Measurements from ENCODE around the gene ITGA11. TPM values are rescaled to one million over a fixed set of nuclear protein-coding genes. Genes with fewer than 3 reads are reported as not detected.

The ITGA11 gene
- total and polyA plus RNA-seq, 2 of the 4 experiments (the other 2 are of a cell fraction): 4.1 to 6.6 TPM

DNA sequence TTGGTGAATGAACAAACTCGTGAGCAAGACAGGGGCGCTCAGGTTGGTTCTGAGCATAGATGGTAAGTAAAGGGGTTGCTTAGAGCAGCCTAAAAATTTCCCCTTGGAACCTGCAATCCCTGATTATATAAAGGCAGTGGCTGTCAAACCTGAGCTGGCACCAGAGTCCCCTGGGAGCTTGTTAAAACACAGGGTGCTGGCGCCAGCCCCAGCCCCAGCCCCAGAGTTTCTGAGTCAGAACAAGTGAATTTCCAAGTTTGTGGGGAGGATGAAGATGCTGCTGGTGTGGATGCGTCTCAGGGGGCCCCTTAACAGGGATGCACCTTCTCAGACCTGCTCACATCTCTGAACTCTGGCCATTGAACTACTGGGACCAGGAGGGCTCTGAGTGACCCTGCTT lies 106.2 kb downstream of the ITGA11 start:
- DNase-seq: no peak
- ATAC-seq (ENCODE audit: low read depth): no peak
- no peaks in the 10 kb centered on the region for H3K79me1 ChIP-seq (ENCODE audit: low read depth in 1 of 2, low read length in 2 of 2)
- intact Hi-C loops (cut with micrococcal nuclease) (no loop called here), dilution Hi-C loops (cut with HindIII; ENCODE audit: low sequenced_read_pairs, unreplicated experiment) (no loop called here), in situ Hi-C loops (cut with MboI; ENCODE audit: low sequenced_read_pairs) (no loop called here)
- no peak overlapping the region for H4K5ac ChIP-seq (ENCODE audit: low read depth, low read length)
- H2BK5ac ChIP-seq (ENCODE audit: low read depth, low read length, poor library complexity, severe bottlenecking): no peak overlapping the region
- H2AK9ac ChIP-seq (replicated peaks; ENCODE audit: low read depth, low read length, poor library complexity): no peak overlapping the region
- no peak overlapping the region for H4K91ac ChIP-seq (ENCODE audit: insufficient read depth, low read depth, low read length)
- no peak overlapping the region for H3K4me3 ChIP-seq (ENCODE audit: insufficient read depth, low read depth, low read length)
- no peak overlapping the region for H3K4ac ChIP-seq (ENCODE audit: low read depth, low read length)
- no peak overlapping the region for H3K27ac ChIP-seq (ENCODE audit: insufficient read depth, low read length)
- ChIA-PET POLR2A (ENCODE audit: unreplicated experiment) (no interaction called here), CTCF (no interaction called here)
- BruUV-seq (replicated peaks): no TSS peak
- no peak overlapping the region for H3K56ac ChIP-seq (ENCODE audit: extremely low read depth, insufficient read depth, low read length)
- no peak overlapping the region for H3K4me2 ChIP-seq (ENCODE audit: low read depth, low read length)
- H2BK120ac ChIP-seq (ENCODE audit: low read depth, low read length): no peak overlapping the region
- H2AFZ ChIP-seq (replicated peaks; ENCODE audit: low read length, poor library complexity): no peak overlapping the region
- no peak overlapping the region for H2BK15ac ChIP-seq (ENCODE audit: low read depth, low read length)
- H3K18ac ChIP-seq (ENCODE audit: low read depth, low read length): no peak overlapping the region
- no peak overlapping the region for H2BK20ac ChIP-seq (ENCODE audit: low read depth, low read length)
- no peak overlapping the region for H3K23ac ChIP-seq (ENCODE audit: low read depth, low read length)
- H3K27me3 ChIP-seq (ENCODE audit: control insufficient read depth, insufficient read depth, low read length): no peaks in the 10 kb centered on the region
- H4K8ac ChIP-seq (ENCODE audit: low read depth in 2 of 2, low read length in 2 of 2): no peak overlapping the region
- H3K14ac ChIP-seq (replicated peaks; ENCODE audit: low read depth, low read length): no peak overlapping the region
- H2AK5ac ChIP-seq (ENCODE audit: low read depth, low read length): no peak overlapping the region
- H3K9me3 ChIP-seq (ENCODE audit: control insufficient read depth, insufficient read depth, low read length): no peaks in the 10 kb centered on the region
- H3K4me1 ChIP-seq (ENCODE audit: control insufficient read depth, insufficient read depth, low read length): no peaks in the 10 kb centered on the region
- H3K9ac ChIP-seq (ENCODE audit: low read depth, low read length): no peak overlapping the region
- H3K9me1 ChIP-seq (ENCODE audit: insufficient read depth, low read length): no peaks in the 10 kb centered on the region; the same call in 1 of the 2 replicates
- peaks cover 4% of the 10 kb centered on the region; the same call in 1 of the 2 replicates for H3K36me3 ChIP-seq (ENCODE audit: control insufficient read depth, insufficient read depth, low read length)
- 83% methylated on average over 1 of the region's 4 CpGs; no CpG with 5 or more reads in 1 of the 2 experiments for WGBS, 2 experiments (ENCODE audit: extremely low coverage in 2 of 2, insufficient read length in 1 of 2)
- H4K20me1 ChIP-seq (ENCODE audit: insufficient read depth, low read length): no peaks in the 10 kb centered on the region
- no peak for TF ChIP-seq RFX5 (IDR thresholded peaks at IDR 0.05; ENCODE audit: low read depth, low read length)
- TF ChIP-seq MXI1 (IDR thresholded peaks at IDR 0.05; ENCODE audit: borderline replicate concordance, low read depth, low read length): no peak
- TF ChIP-seq RAD21 (IDR thresholded peaks at IDR 0.05; ENCODE audit: low read length): no peak
- TF ChIP-seq SMC3 (IDR thresholded peaks at IDR 0.05; ENCODE audit: low read depth, low read length): no peak
- TF ChIP-seq FOS (IDR thresholded peaks at IDR 0.05; ENCODE audit: low read depth, low read length): no peak
- TF ChIP-seq MAZ (IDR thresholded peaks at IDR 0.05; ENCODE audit: borderline replicate concordance, low read depth, low read length): no peak
- no peak for TF ChIP-seq USF2 (IDR thresholded peaks at IDR 0.05; ENCODE audit: low read depth, low read length)
- no peak for TF ChIP-seq MAFK (IDR thresholded peaks at IDR 0.05; ENCODE audit: low read depth, low read length)
- no peak for TF ChIP-seq CHD1 (IDR thresholded peaks at IDR 0.05; ENCODE audit: low read depth, low read length)
- TF ChIP-seq CEBPB (IDR thresholded peaks at IDR 0.05; ENCODE audit: low read depth, low read length): no peak
- no peak for TF ChIP-seq NFE2L2 (IDR thresholded peaks at IDR 0.05; ENCODE audit: low read depth, low read length)
- no peak for TF ChIP-seq BHLHE40 (IDR thresholded peaks at IDR 0.05; ENCODE audit: low read depth, low read length)
- TF ChIP-seq, protein P1, sequence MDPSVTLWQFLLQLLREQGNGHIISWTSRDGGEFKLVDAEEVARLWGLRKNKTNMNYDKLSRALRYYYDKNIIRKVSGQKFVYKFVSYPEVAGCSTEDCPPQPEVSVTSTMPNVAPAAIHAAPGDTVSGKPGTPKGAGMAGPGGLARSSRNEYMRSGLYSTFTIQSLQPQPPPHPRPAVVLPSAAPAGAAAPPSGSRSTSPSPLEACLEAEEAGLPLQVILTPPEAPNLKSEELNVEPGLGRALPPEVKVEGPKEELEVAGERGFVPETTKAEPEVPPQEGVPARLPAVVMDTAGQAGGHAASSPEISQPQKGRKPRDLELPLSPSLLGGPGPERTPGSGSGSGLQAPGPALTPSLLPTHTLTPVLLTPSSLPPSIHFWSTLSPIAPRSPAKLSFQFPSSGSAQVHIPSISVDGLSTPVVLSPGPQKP (IDR thresholded peaks at IDR 0.05; ENCODE audit: borderline replicate concordance, low read depth, low read length): no peak
- no peak for TF ChIP-seq POLR2A (IDR thresholded peaks at IDR 0.05; ENCODE audit: low read depth, low read length)

Measured in IMR-90 (cell line).